Suprapubic skin (tissue), 4 donors: ENCODE data around the gene MDGA2.

ENCODE experiments used
- CTCF ChIP-seq, 2 donors: fragments of 200-600 bp in 1 of 2; fragments of 450-650 bp in 1 of 2; sonication (generic) in 1 of 2; IDR thresholded peaks; one replicate each; pipeline ENCODE4 v1.5.1; 2016 to 2019; ENCODE audit warnings: antibody characterized with exemption in 2 of 2, mild to moderate bottlenecking in 1 of 2, moderate library complexity in 1 of 2
- EP300 ChIP-seq: sonication (generic); formaldehyde crosslinking; IDR thresholded peaks from one replicate; pipeline ENCODE4 v1.6.1; 2017; ENCODE audit warnings: antibody characterized with exemption
- POLR2A ChIP-seq, 2 donors: fragments of 450-650 bp; IDR thresholded peaks; one replicate each; pipeline ENCODE4 v1.6.1; 2017; ENCODE audit warnings: antibody characterized with exemption in 2 of 2, mild to moderate bottlenecking in 2 of 2, moderate library complexity in 2 of 2
- POLR2AphosphoS5 ChIP-seq, 3 donors: sonication (generic); formaldehyde crosslinking; IDR thresholded peaks; one replicate each; pipeline ENCODE4 v1.6.1; 2017; ENCODE audit warnings: antibody characterized with exemption in 3 of 3

GRCh38 chr14:47148686-47149085 is 526.7 kb downstream of the MDGA2 start:
- TF ChIP-seq POLR2A (IDR thresholded peaks at IDR 0.05) (no peak), CTCF (IDR thresholded peaks at IDR 0.05) (no peak), EP300 (no peak), POLR2AphosphoS5 (IDR thresholded peaks at IDR 0.05) (no peak)
